OCI-LY7 (cell line): Measurements from ENCODE around the gene SLC8B1.

ENCODE experiments used
- CTCF ChIP-seq: fragments of 200-600 bp; sonication (generic); conservative IDR thresholded peaks from 2 replicates; pipeline ENCODE4 v1.5.1; 2014; ENCODE audit warnings: mild to moderate bottlenecking, antibody characterized with exemption, low read length, moderate library complexity, mixed read lengths
- EZH2phosphoT487 ChIP-seq: fragments of 200-600 bp; sonication (generic); IDR thresholded peaks from 2 replicates; pipeline ENCODE4 v1.6.1; 2018; ENCODE audit warnings: low read depth, borderline replicate concordance, mild to moderate bottlenecking, mixed run types, antibody characterized with exemption, low read length, moderate library complexity, mixed read lengths

GRCh38 chr12:113328368-113328889 lies 6.5 kb downstream of the SLC8B1 start:
- TF ChIP-seq CTCF, result no peak
- TF ChIP-seq EZH2phosphoT487, result no peak
